Duodenal mucosa (tissue), 2 donors: ENCODE results near the gene SNX24.

Experiments
- H3K27ac ChIP-seq: one replicate; pipeline ENCODE4 v1.7.0; 2013; ENCODE audit warnings: low read depth, low read length
- H3K27me3 ChIP-seq, 2 donors: one replicate each; pipeline ENCODE4 v1.7.0; 2013; ENCODE audit warnings: low read length in 2 of 2, control low read depth in 1 of 2; ENCODE audit not compliant: insufficient read depth in 2 of 2, control insufficient read depth in 1 of 2
- H3K36me3 ChIP-seq, 2 donors: one replicate each; pipeline ENCODE4 v1.7.0; 2013; ENCODE audit warnings: low read length in 2 of 2, control low read depth in 1 of 2; ENCODE audit not compliant: insufficient read depth in 2 of 2, control insufficient read depth in 1 of 2
- H3K4me1 ChIP-seq, 2 donors: one replicate each; pipeline ENCODE4 v1.7.0; 2013; ENCODE audit warnings: low read length in 2 of 2, control low read depth in 1 of 2; ENCODE audit not compliant: insufficient read depth in 2 of 2, control insufficient read depth in 1 of 2
- H3K4me3 ChIP-seq, 2 donors: one replicate each; pipeline ENCODE4 v1.7.0; 2013; ENCODE audit warnings: low read length in 2 of 2, low read depth in 1 of 2
- H3K9ac ChIP-seq, 2 donors: one replicate each; pipeline ENCODE4 v1.7.0; 2013; ENCODE audit warnings: low read length in 2 of 2, low read depth in 1 of 2
- H3K9me3 ChIP-seq, 2 donors: one replicate each; pipeline ENCODE4 v1.7.0; 2013; ENCODE audit warnings: low read length in 2 of 2, control low read depth in 1 of 2; ENCODE audit not compliant: control insufficient read depth in 1 of 2

SNX24 gene

GRCh38 chr5:122933956-122934355 is 88.5 kb downstream of the SNX24 start:
- no peaks in the 10 kb centered on the region for H3K9me3 ChIP-seq

GRCh38 chr5:122936088-122936487 is 90.7 kb downstream of the SNX24 start:
- H3K4me1 ChIP-seq = peaks cover 0 to 3% of the 10 kb centered on the region in 2 donors
- H3K9ac ChIP-seq = no peak overlapping the region
- H3K27me3 ChIP-seq = no peaks in the 10 kb centered on the region
- H3K4me3 ChIP-seq = no peak overlapping the region
- H3K9me3 ChIP-seq = no peaks in the 10 kb centered on the region
- no peaks in the 10 kb centered on the region for H3K36me3 ChIP-seq
- H3K27ac ChIP-seq = no peak overlapping the region

More at GRCh38 chr5:122933956-122934355, 88.5 kb downstream of the SNX24 start:
- H3K4me1 ChIP-seq = peaks cover 0 to 3% of the 10 kb centered on the region in 2 donors
- no peaks in the 10 kb centered on the region for H3K36me3 ChIP-seq
- no peak overlapping the region for H3K4me3 ChIP-seq
- no peaks in the 10 kb centered on the region for H3K27me3 ChIP-seq
- no peak overlapping the region for H3K9ac ChIP-seq
- no peak overlapping the region for H3K27ac ChIP-seq

GRCh38 chr5:122937914-122938313 is 92.5 kb downstream of the SNX24 start:
- H3K4me3 ChIP-seq = no peak overlapping the region
- H3K9me3 ChIP-seq = no peaks in the 10 kb centered on the region
- H3K27me3 ChIP-seq = no peaks in the 10 kb centered on the region
- H3K4me1 ChIP-seq = peaks cover 0 to 3% of the 10 kb centered on the region in 2 donors
- H3K9ac ChIP-seq = no peak overlapping the region
- H3K27ac ChIP-seq = no peak overlapping the region
- no peaks in the 10 kb centered on the region for H3K36me3 ChIP-seq

- Histone ChIP-seq H3K27me3 (no peaks in the 10 kb centered on the region), H3K36me3 (no peaks in the 10 kb centered on the region), H3K27ac (no peak overlapping the region), H3K9me3 (no peaks in the 10 kb centered on the region), H3K4me1 (peaks cover 0 to 3% of the 10 kb centered on the region in 2 donors), H3K9ac (no peak overlapping the region), H3K4me3 (no peak overlapping the region)
These were observed 95.5 kb downstream of the SNX24 start for GRCh38 chr5:122940890-122941289.

GRCh38 chr5:122941737-122942136 is 96.3 kb downstream of the SNX24 start:
- Histone ChIP-seq H3K36me3 (no peaks in the 10 kb centered on the region), H3K4me3 (no peak overlapping the region), H3K4me1 (no peaks in the 10 kb centered on the region), H3K27me3 (no peaks in the 10 kb centered on the region), H3K9me3 (no peaks in the 10 kb centered on the region), H3K9ac (no peak overlapping the region), H3K27ac (no peak overlapping the region)

GRCh38 chr5:122942164-122942914 is 96.9 kb downstream of the SNX24 start:
- H3K27ac ChIP-seq = no peak overlapping the region
- no peaks in the 10 kb centered on the region for H3K4me1 ChIP-seq
- no peaks in the 10 kb centered on the region for H3K9me3 ChIP-seq
- no peaks in the 10 kb centered on the region for H3K36me3 ChIP-seq
- H3K4me3 ChIP-seq = no peak overlapping the region
- H3K27me3 ChIP-seq = no peaks in the 10 kb centered on the region
- no peak overlapping the region for H3K9ac ChIP-seq

GRCh38 chr5:122943050-122943698 is 97.8 kb downstream of the SNX24 start:
- H3K27ac ChIP-seq = no peak overlapping the region
- no peaks in the 10 kb centered on the region for H3K9me3 ChIP-seq
- H3K4me3 ChIP-seq = no peak overlapping the region
- peaks cover 0 to under 1% of the 10 kb centered on the region in 2 donors for H3K36me3 ChIP-seq
- H3K9ac ChIP-seq = no peak overlapping the region
- no peaks in the 10 kb centered on the region for H3K4me1 ChIP-seq
- H3K27me3 ChIP-seq = no peaks in the 10 kb centered on the region

- H3K9me3 ChIP-seq = no peaks in the 10 kb centered on the region
- no peaks in the 10 kb centered on the region for H3K4me1 ChIP-seq
- no peak overlapping the region for H3K27ac ChIP-seq
- no peak overlapping the region for H3K9ac ChIP-seq
- no peaks in the 10 kb centered on the region for H3K27me3 ChIP-seq
- peaks cover 0 to 4% of the 10 kb centered on the region in 2 donors for H3K36me3 ChIP-seq
- no peak overlapping the region for H3K4me3 ChIP-seq
These were observed 98.6 kb downstream of the SNX24 start for GRCh38 chr5:122944051-122944450.

GRCh38 chr5:122947372-122947771 is 102.0 kb downstream of the SNX24 start:
- no peaks in the 10 kb centered on the region for H3K4me1 ChIP-seq
- H3K27ac ChIP-seq = no peak overlapping the region
- no peaks in the 10 kb centered on the region for H3K9me3 ChIP-seq
- H3K9ac ChIP-seq = no peak overlapping the region
- H3K36me3 ChIP-seq = peaks cover 0 to 4% of the 10 kb centered on the region in 2 donors
- H3K27me3 ChIP-seq = no peaks in the 10 kb centered on the region
- no peak overlapping the region for H3K4me3 ChIP-seq

- no peak overlapping the region for H3K4me3 ChIP-seq
- no peaks in the 10 kb centered on the region for H3K4me1 ChIP-seq
- no peak overlapping the region for H3K27ac ChIP-seq
- no peaks in the 10 kb centered on the region for H3K27me3 ChIP-seq
- no peaks in the 10 kb centered on the region for H3K9me3 ChIP-seq
- H3K36me3 ChIP-seq = peaks cover 0 to 4% of the 10 kb centered on the region in 2 donors
- no peak overlapping the region for H3K9ac ChIP-seq
These were observed 102.4 kb downstream of the SNX24 start for GRCh38 chr5:122947772-122948171.
